Lower leg skin (tissue), 4 donors: Measurements from ENCODE around the gene GDF11. TPM values are rescaled to one million over a fixed set of nuclear protein-coding genes. Genes with fewer than 3 reads are reported as not detected.

Experiments
- DNase-seq, 2 donors: peaks; one replicate each; pipeline ENCODE4 v3.0.0-alpha.2; 2019; ENCODE audit warnings: low spot score in 2 of 2
- H3K4me3 ChIP-seq: fragments of 200-600 bp; sonication (generic); 2 replicates; pipeline ENCODE4 v1.5.1; 2017; ENCODE audit warnings: mild to moderate bottlenecking, low read depth; ENCODE audit not compliant: poor library complexity, severe bottlenecking
- POLR2A ChIP-seq, 2 donors: fragments of 450-650 bp; IDR thresholded peaks; one replicate each; pipeline ENCODE4 v1.6.1; 2016 to 2017; ENCODE audit warnings: antibody characterized with exemption in 2 of 2, mild to moderate bottlenecking in 1 of 2, moderate library complexity in 1 of 2
- WGBS, 2 donors: methylation state at CpG; one replicate each; pipeline ENCODE4 v1.1.5; 2018; 5-methylcytosine and 5-hydroxymethylcytosine counted together
- intact Hi-C: fragments of 100-400 bp; cut with DNase I; formaldehyde crosslinking; loops from one replicate; pipeline ENCODE4 v1.15.0; 2023; ENCODE audit warnings: low total_unique reads
- total RNA-seq, 4 donors: library from RNA; depleted of rRNA; stranded (reverse); fragments of >200 nt; gene quantifications; one replicate each; pipeline ENCODE4 v1.1.0, GENCODE V29; 2016
- TF ChIP-seq, protein P1 (sequence below), 3 donors: fragments of 450-650 bp; IDR thresholded peaks; one replicate each; pipeline ENCODE4 v1.5.1; 2016; ENCODE audit warnings: antibody characterized with exemption in 3 of 3, mild to moderate bottlenecking in 3 of 3, moderate library complexity in 2 of 3

The GDF11 gene
- total RNA-seq, 4 donors from 2014 or later, result 0.23 to 2.7 (median 0.57) TPM

DNA sequence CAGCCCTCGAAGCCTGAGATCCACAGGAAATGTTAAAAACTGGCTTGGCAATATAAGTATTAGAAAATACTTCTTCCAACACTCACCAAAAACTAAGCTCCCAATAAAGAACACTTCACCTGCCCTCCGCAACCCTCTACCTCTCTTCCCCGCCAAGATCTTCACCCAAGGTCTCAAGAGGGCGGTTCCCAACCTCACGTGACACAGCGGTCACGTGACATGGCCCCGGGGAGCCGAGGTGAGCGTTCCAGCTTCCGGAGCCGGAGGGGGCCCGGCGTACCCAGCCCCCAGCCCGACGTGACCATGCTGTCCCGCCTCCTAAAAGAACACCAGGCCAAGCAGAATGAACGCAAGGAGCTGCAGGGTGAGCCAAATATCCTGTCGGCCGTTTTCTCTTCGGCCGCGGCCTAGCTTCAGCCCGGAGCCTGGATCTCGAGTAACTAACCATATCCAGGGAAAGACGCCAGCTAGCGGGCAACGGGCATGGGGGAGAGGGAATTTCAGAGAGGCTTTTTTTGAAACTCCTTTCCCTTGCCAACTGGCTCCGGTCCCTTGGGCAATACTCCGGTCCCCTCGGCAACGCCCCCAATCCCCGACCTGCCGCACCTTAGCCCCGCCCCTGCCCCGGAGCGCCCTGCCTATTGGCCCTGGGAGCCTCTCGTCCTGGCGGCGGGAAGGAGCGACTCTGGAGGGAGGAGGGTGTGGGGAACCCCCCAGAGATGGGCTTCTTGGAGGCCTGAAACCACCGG is 26.9 kb upstream of the GDF11 start, which contains the start of gene BLOC1S1:
BLOC1S1 (plus strand) TSS at position 214 of the 749 bp plus-strand sequence; CDS start at position 220, 6 bp downstream.
- peak; percentile 90 to 99 for DNase-seq
- TF ChIP-seq, protein P1, sequence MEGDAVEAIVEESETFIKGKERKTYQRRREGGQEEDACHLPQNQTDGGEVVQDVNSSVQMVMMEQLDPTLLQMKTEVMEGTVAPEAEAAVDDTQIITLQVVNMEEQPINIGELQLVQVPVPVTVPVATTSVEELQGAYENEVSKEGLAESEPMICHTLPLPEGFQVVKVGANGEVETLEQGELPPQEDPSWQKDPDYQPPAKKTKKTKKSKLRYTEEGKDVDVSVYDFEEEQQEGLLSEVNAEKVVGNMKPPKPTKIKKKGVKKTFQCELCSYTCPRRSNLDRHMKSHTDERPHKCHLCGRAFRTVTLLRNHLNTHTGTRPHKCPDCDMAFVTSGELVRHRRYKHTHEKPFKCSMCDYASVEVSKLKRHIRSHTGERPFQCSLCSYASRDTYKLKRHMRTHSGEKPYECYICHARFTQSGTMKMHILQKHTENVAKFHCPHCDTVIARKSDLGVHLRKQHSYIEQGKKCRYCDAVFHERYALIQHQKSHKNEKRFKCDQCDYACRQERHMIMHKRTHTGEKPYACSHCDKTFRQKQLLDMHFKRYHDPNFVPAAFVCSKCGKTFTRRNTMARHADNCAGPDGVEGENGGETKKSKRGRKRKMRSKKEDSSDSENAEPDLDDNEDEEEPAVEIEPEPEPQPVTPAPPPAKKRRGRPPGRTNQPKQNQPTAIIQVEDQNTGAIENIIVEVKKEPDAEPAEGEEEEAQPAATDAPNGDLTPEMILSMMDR (IDR thresholded peaks at IDR 0.05), result no peak
- no peak for TF ChIP-seq POLR2A (IDR thresholded peaks at IDR 0.05)
- intact Hi-C loops, result no loop called here
- H3K4me3 ChIP-seq, result peak within 1 kb of the TSS; percentile 54
- WGBS, 2 donors, result 1 to 2% methylated on average over 42 of the region's 42 CpGs

DNA sequence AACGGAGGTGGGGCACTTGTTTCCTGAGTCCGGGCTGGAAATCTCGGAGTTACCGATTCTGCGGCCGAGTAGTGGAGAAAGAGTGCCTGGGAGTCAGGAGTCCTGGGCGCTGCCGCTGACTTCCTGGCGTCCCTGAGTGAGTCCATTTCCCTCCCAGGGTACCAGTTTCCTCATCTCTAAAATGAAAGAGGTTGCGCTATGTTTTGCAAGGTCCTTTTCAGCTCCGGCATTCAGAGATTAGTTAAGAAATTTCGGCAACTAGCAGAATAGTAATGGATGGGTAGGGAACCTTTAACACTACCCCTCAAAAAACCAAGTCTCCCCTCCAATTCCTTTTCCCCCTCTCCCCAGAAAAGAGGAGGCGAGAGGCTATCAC is 26.4 kb upstream of the GDF11 start:
- intact Hi-C loops, result no loop called here
- no peak for DNase-seq
- WGBS, 2 donors, result 3 to 5% methylated on average over 13 of the region's 13 CpGs
- H3K4me3 ChIP-seq, result peak overlapping the region; percentile 54
- TF ChIP-seq, protein P1 (IDR thresholded peaks at IDR 0.05), result no peak
- TF ChIP-seq POLR2A (IDR thresholded peaks at IDR 0.05), result no peak

DNA sequence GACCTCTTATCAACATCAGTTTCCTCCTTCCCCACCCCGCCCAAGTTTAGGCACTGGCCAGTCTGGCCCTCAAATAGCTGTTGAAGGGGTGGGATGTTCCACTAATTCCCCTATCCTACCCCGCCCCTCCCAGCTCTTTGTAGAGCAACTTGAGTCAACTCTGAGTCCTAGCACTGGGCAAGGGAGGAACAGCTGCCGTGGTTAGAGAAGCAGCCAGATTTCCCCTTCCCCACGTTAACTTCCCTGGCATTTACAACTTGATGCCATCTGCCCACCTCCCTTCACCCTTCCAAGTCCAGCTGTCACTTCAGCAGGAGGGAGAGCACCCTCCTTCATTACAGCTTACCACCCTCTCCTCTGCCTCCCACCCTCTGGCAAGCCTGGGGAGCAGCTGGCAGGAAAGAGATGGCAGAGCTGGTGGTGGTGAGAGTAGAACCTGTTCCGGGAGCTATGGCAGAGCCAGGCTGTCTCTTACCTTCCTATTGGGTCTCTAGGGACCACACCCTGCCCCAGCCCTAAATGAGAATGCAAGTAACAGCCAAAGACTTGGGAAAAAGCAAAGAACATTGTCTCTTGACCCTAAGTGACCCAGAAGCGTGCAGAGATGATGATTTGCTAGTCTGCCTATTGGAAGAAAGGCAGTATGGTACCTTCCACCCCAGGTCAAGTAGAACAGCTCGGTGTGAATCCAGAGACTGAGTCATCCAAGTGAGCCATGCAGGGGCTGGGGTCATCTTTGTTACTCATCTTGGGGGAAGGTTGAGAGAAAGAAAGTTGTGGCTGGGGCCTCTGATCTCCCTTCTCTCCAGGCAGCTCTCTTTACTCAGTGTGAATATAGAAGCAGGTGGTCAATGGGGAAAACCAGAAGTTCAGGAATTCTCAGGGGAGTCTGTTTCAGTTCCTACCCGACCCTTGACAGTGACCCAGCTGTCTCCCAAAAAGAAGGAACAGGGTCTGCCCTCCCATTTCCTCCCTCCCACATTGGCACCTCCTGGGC is 25.6 kb upstream of the GDF11 start:
- no peak for DNase-seq
- 21 to 27% methylated on average over 8 of the region's 8 CpGs for WGBS, 2 donors

DNA sequence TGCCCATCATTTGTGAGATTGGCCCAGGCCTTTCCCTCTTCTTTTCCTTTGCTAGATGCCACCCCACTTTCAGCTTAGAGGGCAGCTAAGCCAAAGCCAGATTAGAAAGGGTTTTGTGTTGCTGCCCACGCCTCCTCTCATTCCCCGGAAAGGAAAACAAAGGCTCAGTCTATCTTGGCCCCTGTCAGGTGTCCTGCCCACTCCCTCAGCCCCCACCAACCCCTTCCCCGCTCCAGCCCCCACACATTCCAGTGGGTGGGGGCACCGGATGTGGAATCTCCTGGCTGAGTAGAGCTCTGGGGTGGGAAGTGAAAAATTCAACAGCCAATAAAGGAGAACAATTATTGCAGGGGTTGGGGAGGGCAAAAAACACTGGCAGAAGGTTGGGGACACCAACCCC is 24.9 kb upstream of the GDF11 start:
- H3K4me3 ChIP-seq, result no peak overlapping the region
- DNase-seq, result no peak
- TF ChIP-seq, protein P1 (IDR thresholded peaks at IDR 0.05), result no peak
- no peak for TF ChIP-seq POLR2A (IDR thresholded peaks at IDR 0.05)
- intact Hi-C loops, result no loop called here
- WGBS, 2 donors, result 30 to 43% methylated on average over 4 of the region's 4 CpGs

More for the DNA sequence above, 25.6 kb upstream of the GDF11 start:
- intact Hi-C loops, result no loop called here
- TF ChIP-seq POLR2A (IDR thresholded peaks at IDR 0.05), result no peak
- TF ChIP-seq, protein P1 (IDR thresholded peaks at IDR 0.05), result no peak
- H3K4me3 ChIP-seq, result no peak overlapping the region

DNA sequence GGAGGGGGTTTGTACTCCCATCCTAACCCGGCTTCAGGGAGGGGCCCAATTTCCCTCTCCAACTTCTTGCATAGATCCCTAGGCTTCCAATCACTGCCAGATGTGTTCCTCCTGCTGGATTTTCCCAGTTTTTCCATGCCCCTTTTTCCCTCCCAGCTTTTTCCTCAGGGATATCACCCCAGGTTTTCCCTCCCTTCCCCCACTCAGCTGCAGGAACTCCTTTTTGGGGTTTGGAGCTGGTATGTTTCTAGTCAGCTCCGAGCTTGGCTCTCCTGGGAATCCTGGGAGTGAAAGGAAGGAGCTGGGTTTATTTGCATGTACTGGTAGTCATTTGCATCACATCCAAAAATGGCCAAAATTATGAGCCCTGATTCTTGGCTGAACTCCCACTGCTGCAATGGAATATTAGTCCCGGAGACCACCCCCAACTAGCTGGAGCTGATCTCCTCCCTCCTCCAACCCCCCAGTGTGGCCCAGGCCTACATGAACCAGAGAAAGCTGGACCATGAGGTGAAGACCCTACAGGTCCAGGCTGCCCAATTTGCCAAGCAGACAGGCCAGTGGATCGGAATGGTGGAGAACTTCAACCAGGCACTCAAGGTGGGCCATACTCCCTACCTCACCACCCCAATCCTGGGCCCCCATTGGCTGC is 24.2 kb upstream of the GDF11 start:
- no peak overlapping the region for H3K4me3 ChIP-seq
- 47 to 52% methylated on average over 4 of the region's 4 CpGs for WGBS, 2 donors
- DNase-seq, result no peak
- intact Hi-C loops, result no loop called here
- no peak for TF ChIP-seq POLR2A (IDR thresholded peaks at IDR 0.05)
- TF ChIP-seq, protein P1 (IDR thresholded peaks at IDR 0.05), result no peak
